H1 (cell line): ENCODE results near the gene ZNF33B. TPM values are rescaled to one million over a fixed set of nuclear protein-coding genes. Genes with fewer than 3 reads are reported as not detected.

ENCODE experiments used
- CTCF ChIA-PET: fragments of 300-600 bp; sonication (Branson Sonifier 250); formaldehyde crosslinking; loops from one replicate; lab custom pipeline; 2021; ENCODE audit not compliant: partially characterized antibody; lab: Charles Lee
- POLR2A ChIA-PET: fragments of 300-600 bp; sonication (Branson Sonifier 250); formaldehyde crosslinking; loops from one replicate; lab custom pipeline; 2021; ENCODE audit warnings: inconsistent platforms; ENCODE audit not compliant: partially characterized antibody; lab: Charles Lee
- DNase-seq, 2 experiments: peaks; one replicate each; pipeline versions ENCODE4 v3.0.0 to v3.0.0-alpha.2; 2010 to 2022; ENCODE audit warnings: low spot score in 2 of 2, low read depth in 1 of 2, mixed read lengths in 1 of 2
- FAIRE-seq: peaks from 2 replicates; lab custom pipeline; 2011; peaks lifted over from hg19 to GRCh38; lab: Jason Lieb, UNC
- H2AFZ ChIP-seq: 2 replicates; pipeline ENCODE4 v1.8.1; 2012; ENCODE audit warnings: low read length, inconsistent platforms
- H2AK5ac ChIP-seq: 2 replicates; pipeline ENCODE4 v1.6.1; 2013; ENCODE audit warnings: low read depth, low read length
- H2BK120ac ChIP-seq: replicated peaks from 2 replicates; pipeline ENCODE3; 2013; ENCODE audit warnings: low read depth, low read length, inconsistent platforms
- H2BK12ac ChIP-seq: 2 replicates; pipeline ENCODE4 v1.6.1; 2013; ENCODE audit warnings: low read depth, low read length
- H2BK15ac ChIP-seq: 2 replicates; pipeline ENCODE4 v1.6.1; 2013; ENCODE audit warnings: low read length
- H2BK20ac ChIP-seq: 2 replicates; pipeline ENCODE4 v1.6.1; 2013; ENCODE audit warnings: low read length
- H2BK5ac ChIP-seq: 2 replicates; pipeline ENCODE4 v1.6.1; 2013; ENCODE audit warnings: low read depth, low read length
- H3K14ac ChIP-seq: 2 replicates; pipeline ENCODE4 v1.6.1; 2013; ENCODE audit warnings: inconsistent platforms; ENCODE audit not compliant: insufficient read length
- H3K18ac ChIP-seq: 2 replicates; pipeline ENCODE4 v1.6.1; 2013; ENCODE audit warnings: low read length; ENCODE audit errors: extremely low read depth
- H3K23ac ChIP-seq: 2 replicates; pipeline ENCODE4 v1.6.1; 2013; ENCODE audit warnings: inconsistent platforms; ENCODE audit not compliant: insufficient read length
- H3K23me2 ChIP-seq: 2 replicates; pipeline ENCODE4 v1.6.1; 2013; ENCODE audit warnings: low read depth, low read length
- H3K27ac ChIP-seq: 2 replicates; pipeline ENCODE4 v1.6.1; 2011; ENCODE audit warnings: low read depth, low read length, inconsistent platforms
- H3K27me3 ChIP-seq, 4 experiments: replicated peaks in 1 of 4; 1 replicate in 1 of 4; 2 replicates in 3 of 4; pipeline versions ENCODE4 v1.6.1 to v1.8.1; 2011 to 2013; ENCODE audit warnings: low read length in 3 of 4, mild to moderate bottlenecking in 3 of 4, inconsistent platforms in 2 of 4, mixed read lengths in 2 of 4, moderate library complexity in 1 of 4; ENCODE audit not compliant: control insufficient read depth in 3 of 4, insufficient read depth in 3 of 4; ENCODE audit errors: extremely low read depth in 1 of 4
- H3K36me3 ChIP-seq, 4 experiments: 2 replicates each; pipeline versions ENCODE4 v1.6.1 to v1.8.1; 2011 to 2013; ENCODE audit warnings: mild to moderate bottlenecking in 4 of 4, low read length in 3 of 4, moderate library complexity in 2 of 4, control low read depth in 1 of 4, inconsistent platforms in 1 of 4; ENCODE audit not compliant: insufficient read depth in 4 of 4, control insufficient read depth in 2 of 4
- H3K4ac ChIP-seq: replicated peaks from 2 replicates; pipeline ENCODE3; 2013; ENCODE audit warnings: low read length, low read depth, mixed read lengths, inconsistent platforms; ENCODE audit not compliant: insufficient read length
- H3K4me1 ChIP-seq, 4 experiments: replicated peaks in 1 of 4; 1 replicate in 1 of 4; 2 replicates in 3 of 4; pipeline versions ENCODE4 v1.6.1 to v1.8.1; 2011 to 2013; ENCODE audit warnings: low read length in 3 of 4, inconsistent platforms in 2 of 4, mixed read lengths in 1 of 4; ENCODE audit not compliant: insufficient read depth in 4 of 4, control insufficient read depth in 3 of 4
- H3K4me2 ChIP-seq, 2 experiments: 2 replicates each; pipeline versions ENCODE4 v1.6.1 to v1.8.1; 2011 to 2013; ENCODE audit warnings: low read depth in 2 of 2, low read length in 2 of 2, control low read depth in 1 of 2, inconsistent platforms in 1 of 2, mild to moderate bottlenecking in 1 of 2; ENCODE audit not compliant: insufficient read depth in 1 of 2
- H3K4me3 ChIP-seq, 4 experiments: fragments of 200-600, 300-600 bp in 1 of 4; sonication (generic), shearing (Covaris generic), sonication (Bioruptor Twin) in 1 of 4; 2 replicates each; pipeline versions ENCODE4 v1.5.1 to v1.8.1; 2011 to 2016; ENCODE audit warnings: low read length in 4 of 4, low read depth in 3 of 4, control low read depth in 2 of 4, inconsistent platforms in 2 of 4, mild to moderate bottlenecking in 2 of 4, mixed read lengths in 1 of 4, moderate library complexity in 1 of 4; ENCODE audit not compliant: insufficient read depth in 2 of 4; ENCODE audit errors: extremely low read depth in 1 of 4
- H3K56ac ChIP-seq: replicated peaks from 2 replicates; pipeline ENCODE3; 2013; ENCODE audit warnings: low read depth, mild to moderate bottlenecking, mixed read lengths, low read length, inconsistent platforms; ENCODE audit not compliant: insufficient read length
- H3K79me1 ChIP-seq: 2 replicates; pipeline ENCODE4 v1.6.1; 2013; ENCODE audit warnings: low read depth, low read length, control low read depth
- H3K79me2 ChIP-seq, 2 experiments: 2 replicates each; pipeline versions ENCODE4 v1.6.1 to v1.8.1; 2012 to 2013; ENCODE audit warnings: low read length in 2 of 2, mild to moderate bottlenecking in 2 of 2, inconsistent platforms in 1 of 2; ENCODE audit not compliant: insufficient read depth in 2 of 2, control insufficient read depth in 1 of 2
- H3K9ac ChIP-seq, 4 experiments: replicated peaks in 1 of 4; 1 replicate in 1 of 4; 2 replicates in 3 of 4; pipeline versions ENCODE4 v1.6.1 to v1.8.1; 2011 to 2013; ENCODE audit warnings: low read depth in 3 of 4, low read length in 3 of 4, control low read depth in 2 of 4, mild to moderate bottlenecking in 2 of 4, moderate library complexity in 2 of 4, inconsistent platforms in 1 of 4; ENCODE audit errors: extremely low read depth in 1 of 4
- H3K9me3 ChIP-seq, 2 experiments: 2 replicates each; pipeline versions ENCODE4 v1.6.1 to v1.8.1; 2012 to 2013; ENCODE audit warnings: mild to moderate bottlenecking in 2 of 2, moderate library complexity in 2 of 2, control low read depth in 1 of 2, inconsistent platforms in 1 of 2, low read depth in 1 of 2, low read length in 1 of 2, mixed read lengths in 1 of 2; ENCODE audit not compliant: insufficient read depth in 2 of 2
- H4K20me1 ChIP-seq, 2 experiments: replicated peaks in 1 of 2; 2 replicates each; pipeline versions ENCODE3 to v1.8.1; 2011 to 2013; ENCODE audit warnings: inconsistent platforms in 2 of 2, low read length in 2 of 2, mild to moderate bottlenecking in 1 of 2; ENCODE audit not compliant: insufficient read depth in 2 of 2, control insufficient read depth in 1 of 2
- H4K5ac ChIP-seq: 2 replicates; pipeline ENCODE4 v1.6.1; 2013; ENCODE audit warnings: low read length, low read depth, mixed read lengths, inconsistent platforms; ENCODE audit not compliant: insufficient read length
- H4K8ac ChIP-seq: 2 replicates; pipeline ENCODE4 v1.8.0; 2013; ENCODE audit warnings: mild to moderate bottlenecking, moderate library complexity, low read length, inconsistent platforms; ENCODE audit not compliant: insufficient read depth; ENCODE audit errors: extremely low read depth
- H4K91ac ChIP-seq: replicated peaks from 2 replicates; pipeline ENCODE3; 2013; ENCODE audit warnings: low read length, mixed read lengths, inconsistent platforms; ENCODE audit not compliant: insufficient read length
- ATF3 ChIP-seq: IDR thresholded peaks from 2 replicates; pipeline ENCODE4 v1.6.1; 2011; ENCODE audit warnings: low read depth, mild to moderate bottlenecking, low read length; ENCODE audit not compliant: insufficient read depth
- EZH2 ChIP-seq: fragments of 200-600 bp; sonication (generic); IDR thresholded peaks from 2 replicates; pipeline ENCODE4 v1.7.1; 2012; ENCODE audit warnings: low read depth, mild to moderate bottlenecking, moderate library complexity, low read length, inconsistent platforms; ENCODE audit not compliant: severe bottlenecking
- RFX5 ChIP-seq: IDR thresholded peaks from 2 replicates; pipeline ENCODE4 v1.6.1; 2011; ENCODE audit warnings: low read depth, low read length, improper control_type of control experiment, borderline replicate concordance
- SIN3A ChIP-seq, 2 experiments: IDR thresholded peaks in 1 of 2; conservative IDR thresholded peaks in 1 of 2; 2 replicates each; pipeline ENCODE4 v1.6.1; 2011 to 2012; ENCODE audit warnings: low read length in 2 of 2, improper control_type of control experiment in 1 of 2, low read depth in 1 of 2, mild to moderate bottlenecking in 1 of 2
- WGBS, 2 experiments: shearing (Covaris generic) in 1 of 2; methylation state at CpG; one replicate each; pipeline versions ENCODE4 v1.1.6 to v1.1.7; 2013 to 2015; ENCODE audit warnings: low lambda C conversion rate in 2 of 2, mixed read lengths in 2 of 2, inconsistent platforms in 1 of 2, low coverage in 1 of 2, missing lambda C conversion rate in 1 of 2; ENCODE audit not compliant: insufficient replicate concordance in 2 of 2, insufficient coverage in 1 of 2, insufficient read length in 1 of 2; ENCODE audit errors: extremely low coverage in 1 of 2, missing lambda C conversion rate in 1 of 2; 5-methylcytosine and 5-hydroxymethylcytosine counted together
- polyA plus RNA-seq, 7 experiments: library from polyadenylated mRNA; depleted of rRNA in 3 of 7; stranded (reverse) in 5 of 7; unstranded in 2 of 7; fragments of >200 nt in 5 of 7; fragments of 200-250 nt in 2 of 7; gene quantifications; 1 replicate in 5 of 7; 2 replicates in 1 of 7; 4 replicates in 1 of 7; pipeline versions ENCODE4 v1.2.1 to v1.2.3, GENCODE V29; 2011 to 2013; ENCODE audit warnings: missing spikeins in 2 of 7, mixed read lengths in 2 of 7
- total RNA-seq: library from RNA; stranded (reverse); fragmentation: NEBNext Ultra II Directional; extraction: Animal tissue kit (Norgen Biotek cat#: 25700); gene quantifications from 2 replicates; pipeline ENCODE4 v1.2.1, GENCODE V29; 2021

The ZNF33B gene
- total and polyA plus RNA-seq, 2 of the 8 experiments (the other 6 are each of a cell fraction or from before 2014, with no cell fraction given) = 10.7 to 33.4 TPM

- H3K4ac ChIP-seq = no peak overlapping the region
- no peak overlapping the region for H2BK20ac ChIP-seq
- H3K23ac ChIP-seq = no peak overlapping the region
- CTCF ChIA-PET = interaction anchor here (0.8 kb wide), 1 partner anchor 10 kb away, joined by 3 read pairs; no protein-coding TSS in a partner anchor
- no peaks in the 10 kb centered on the region; a peak in 1 of 4 replicates for H3K79me2 ChIP-seq
- no peak overlapping the region for H3K56ac ChIP-seq
- H4K91ac ChIP-seq = no peak overlapping the region
- DNase-seq = no peak
- H4K20me1 ChIP-seq = no peaks in the 10 kb centered on the region
- no peak overlapping the region for H4K5ac ChIP-seq
- no peak overlapping the region for H3K27ac ChIP-seq
- H3K4me3 ChIP-seq = no peak overlapping the region
- H3K79me1 ChIP-seq = no peaks in the 10 kb centered on the region
- H3K14ac ChIP-seq = no peak overlapping the region
- no peak overlapping the region for H2AFZ ChIP-seq
- H3K9ac ChIP-seq = no peak overlapping the region
- H2BK5ac ChIP-seq = no peak overlapping the region
- no peak overlapping the region for H2BK15ac ChIP-seq
- no peak overlapping the region for H2BK12ac ChIP-seq
- H2AK5ac ChIP-seq = no peak overlapping the region
- no peak overlapping the region for H2BK120ac ChIP-seq
- no peak overlapping the region for H3K18ac ChIP-seq
- POLR2A ChIA-PET = no interaction called here
- H4K8ac ChIP-seq = no peak overlapping the region
- H3K9me3 ChIP-seq = peaks cover 7 to 32% of the 10 kb centered on the region in 2 experiments; a peak in 3 of 4 replicates
- no peaks in the 10 kb centered on the region for H3K4me1 ChIP-seq
- no peak overlapping the region for H3K4me2 ChIP-seq
- FAIRE-seq = no peak
- H3K27me3 ChIP-seq = no peaks in the 10 kb centered on the region
- H3K36me3 ChIP-seq = no peaks in the 10 kb centered on the region
- 74% methylated on average over 4 of the region's 4 CpGs; no CpG with 5 or more reads in 1 of the 2 experiments for WGBS, 2 experiments
- H3K23me2 ChIP-seq = no peaks in the 10 kb centered on the region
- TF ChIP-seq RFX5 = no peak
- TF ChIP-seq SIN3A (conservative IDR thresholded peaks at IDR 0.05 in 1 of 2, IDR thresholded peaks at IDR 0.05 in 1 of 2; ENCODE audit: low read depth in 1 of 2, low read length in 2 of 2) = no peak
- TF ChIP-seq ATF3 = no peak
- no peak for TF ChIP-seq EZH2
Observed at GRCh38 chr10:42645103-42645502, 6.7 kb upstream of the ZNF33B start.
